ENCODE measurements around the gene PTPRU.

Gene PTPRU

GRCh38 chr1:29318724-29319123, 82.4 kb downstream of the PTPRU start:
- no peak overlapping the region for H3K4me3 ChIP-seq (ENCODE audit: low read depth, low read length)
- no peak for TF ChIP-seq CTCF (IDR thresholded peaks at IDR 0.05; ENCODE audit: insufficient read depth, low read length, missing control alignments)
- DNase-seq (ENCODE audit: low read depth, low spot score) = no peak
- CTCF ChIA-PET = no interaction called here
- POLR2A ChIA-PET = no interaction called here

GRCh38 chr1:29319300-29320110, 83.2 kb downstream of the PTPRU start:
- CTCF ChIA-PET = interaction anchor here (1.0 to 1.3 kb wide), 2 partner anchors 11 to 74 kb away, joined by 3 read pairs; no protein-coding TSS in a partner anchor
- no peak overlapping the region for H3K4me3 ChIP-seq (ENCODE audit: low read depth, low read length)
- TF ChIP-seq CTCF (IDR thresholded peaks at IDR 0.05; ENCODE audit: insufficient read depth, low read length, missing control alignments) = no peak
- POLR2A ChIA-PET = no interaction called here
- no peak for DNase-seq (ENCODE audit: low read depth, low spot score)

GRCh38 chr1:29320156-29320940, 84.0 kb downstream of the PTPRU start:
- no peak for TF ChIP-seq CTCF (IDR thresholded peaks at IDR 0.05; ENCODE audit: insufficient read depth, low read length, missing control alignments)
- no peak overlapping the region for H3K4me3 ChIP-seq (ENCODE audit: low read depth, low read length)
- POLR2A ChIA-PET = no interaction called here
- CTCF ChIA-PET = interaction anchor here (1.0 to 1.3 kb wide), 2 partner anchors 11 to 75 kb away, joined by 3 read pairs; no protein-coding TSS in a partner anchor
- no peak for DNase-seq (ENCODE audit: low read depth, low spot score)

GRCh38 chr1:29321176-29321575, 84.9 kb downstream of the PTPRU start:
- ChIA-PET POLR2A (no interaction called here), CTCF (interaction anchor here (1.3 to 1.9 kb wide), 2 partner anchors 11 to 76 kb away, joined by 3 to 9 read pairs; no protein-coding TSS in a partner anchor)
- DNase-seq (ENCODE audit: low read depth, low spot score) = no peak
- no peak overlapping the region for H3K4me3 ChIP-seq (ENCODE audit: low read depth, low read length)
- no peak for TF ChIP-seq CTCF (IDR thresholded peaks at IDR 0.05; ENCODE audit: insufficient read depth, low read length, missing control alignments)

- H3K4me3 ChIP-seq (ENCODE audit: low read depth, low read length) = no peak overlapping the region
- no peak for DNase-seq (ENCODE audit: low read depth, low spot score)
- CTCF ChIA-PET = interaction anchor here (1.5 to 1.9 kb wide), 2 partner anchors 10 to 19 kb away, joined by 5 to 9 read pairs; no protein-coding TSS in a partner anchor
- POLR2A ChIA-PET = no interaction called here
- TF ChIP-seq CTCF (IDR thresholded peaks at IDR 0.05; ENCODE audit: insufficient read depth, low read length, missing control alignments) = no peak
Measured at GRCh38 chr1:29322147-29322694, 85.9 kb downstream of the PTPRU start.
